ENCODE data around the gene CAPN12.

The CAPN12 gene

DNA sequence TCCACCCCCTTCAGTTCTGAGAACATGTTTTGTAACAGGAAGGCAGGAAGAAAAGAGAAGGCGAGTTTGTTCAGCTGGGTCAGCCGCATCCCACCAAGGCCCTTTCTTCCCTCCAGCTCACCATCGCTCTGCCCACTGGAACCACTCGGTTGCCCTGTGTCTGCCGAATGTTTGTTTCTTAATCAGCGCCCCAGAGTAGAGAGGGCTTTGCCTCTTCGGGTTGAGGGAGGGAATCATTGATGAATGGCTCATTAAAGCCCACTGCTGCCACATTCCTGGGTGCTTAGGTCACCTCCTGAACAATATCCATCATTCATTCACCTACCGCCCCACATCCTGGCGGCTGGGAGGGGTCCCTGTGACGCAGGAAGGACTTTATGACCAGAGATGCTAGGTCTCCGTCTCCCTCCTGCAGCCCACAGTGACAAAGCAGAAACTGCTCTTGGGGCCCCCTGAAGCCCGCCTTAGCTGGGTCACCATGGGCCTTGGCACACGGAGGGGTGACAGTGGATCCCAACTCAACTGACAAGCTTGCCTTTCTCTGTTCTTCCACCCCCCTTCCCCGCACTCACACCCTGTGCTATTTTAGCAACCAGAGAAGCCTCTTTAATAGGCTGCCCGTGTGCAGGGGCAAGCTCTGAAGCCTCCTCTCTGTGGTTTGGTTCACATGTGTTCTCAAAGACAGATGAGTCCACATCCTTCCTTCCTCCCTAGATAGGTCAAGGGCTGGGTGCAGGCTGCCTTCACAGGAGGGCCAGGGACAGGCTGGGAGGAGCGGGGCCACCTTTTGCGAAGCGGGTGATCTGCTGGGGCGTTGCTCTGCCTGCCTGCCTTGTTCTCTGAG, 50.7 kb downstream of the CAPN12 start:
- DNase-seq (ENCODE audit: low spot score): peak; percentile 60

- DNase-seq (ENCODE audit: low spot score): no peak
These were observed 51.6 kb downstream of the CAPN12 start for GRCh38 chr19:38692458-38693379.

- peak; percentile 96 for DNase-seq (ENCODE audit: low spot score)
These were observed 52.3 kb downstream of the CAPN12 start for GRCh38 chr19:38691938-38692457.

- DNase-seq (ENCODE audit: low spot score): no peak
These were observed 53.4 kb downstream of the CAPN12 start for GRCh38 chr19:38690832-38691231.

- no peak for DNase-seq (ENCODE audit: low spot score)
These were observed 54.1 kb downstream of the CAPN12 start for GRCh38 chr19:38690146-38690545.

GRCh38 chr19:38687837-38688378, 56.4 kb downstream of the CAPN12 start:
- DNase-seq (ENCODE audit: low spot score): no peak

- no peak for DNase-seq (ENCODE audit: low spot score)
These were observed 57.8 kb downstream of the CAPN12 start for GRCh38 chr19:38686530-38686888.

- DNase-seq (ENCODE audit: low spot score): no peak
These were observed 58.4 kb downstream of the CAPN12 start for GRCh38 chr19:38685666-38686529.

DNA sequence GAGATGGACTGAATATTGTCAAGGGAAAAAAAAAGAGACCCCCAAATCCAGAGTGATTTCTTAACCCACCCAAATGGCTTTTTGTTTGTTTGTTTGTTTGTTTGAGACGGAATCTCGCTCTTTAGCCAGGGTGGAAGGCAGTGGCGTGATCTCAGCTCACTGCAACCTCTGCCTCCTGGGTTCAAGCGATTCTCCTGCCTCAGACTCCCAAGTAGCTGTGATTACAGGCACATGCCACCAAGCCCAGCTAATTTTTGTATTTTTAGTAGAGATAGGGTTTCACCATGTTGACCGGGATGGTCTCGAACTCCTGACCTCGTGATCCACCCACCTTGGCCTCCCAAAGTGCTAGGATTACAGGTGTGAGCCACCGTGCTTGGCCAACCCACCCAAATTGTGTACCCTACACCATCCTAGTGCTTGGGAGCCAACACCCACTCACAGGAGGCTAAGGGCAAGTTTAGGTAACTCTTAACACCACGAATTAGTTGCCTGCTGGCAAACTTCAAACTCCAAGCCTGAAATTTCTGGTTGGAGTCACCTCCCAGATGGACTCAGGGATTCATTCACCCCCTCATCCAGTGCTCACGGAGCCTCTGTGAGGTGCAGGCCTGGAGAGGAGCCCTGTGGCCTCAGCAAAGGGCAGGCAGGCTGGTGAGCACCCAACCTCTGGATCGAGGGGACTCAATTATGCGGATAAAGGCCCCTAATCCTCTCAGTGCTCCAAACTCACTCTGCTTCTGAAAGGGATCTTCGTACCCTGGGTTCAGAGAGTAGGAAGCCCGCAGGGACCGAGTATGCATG, 59.2 kb downstream of the CAPN12 start:
- no peak for DNase-seq (ENCODE audit: low spot score)

GRCh38 chr19:38684078-38684861, 60.0 kb downstream of the CAPN12 start:
- DNase-seq (ENCODE audit: low spot score): peak; percentile 89

- DNase-seq (ENCODE audit: low spot score): peak; percentile 87
These were observed 60.7 kb downstream of the CAPN12 start for GRCh38 chr19:38683393-38684077.

- no peak for DNase-seq (ENCODE audit: low spot score)
These were observed 61.3 kb downstream of the CAPN12 start for GRCh38 chr19:38682872-38683392.

DNA sequence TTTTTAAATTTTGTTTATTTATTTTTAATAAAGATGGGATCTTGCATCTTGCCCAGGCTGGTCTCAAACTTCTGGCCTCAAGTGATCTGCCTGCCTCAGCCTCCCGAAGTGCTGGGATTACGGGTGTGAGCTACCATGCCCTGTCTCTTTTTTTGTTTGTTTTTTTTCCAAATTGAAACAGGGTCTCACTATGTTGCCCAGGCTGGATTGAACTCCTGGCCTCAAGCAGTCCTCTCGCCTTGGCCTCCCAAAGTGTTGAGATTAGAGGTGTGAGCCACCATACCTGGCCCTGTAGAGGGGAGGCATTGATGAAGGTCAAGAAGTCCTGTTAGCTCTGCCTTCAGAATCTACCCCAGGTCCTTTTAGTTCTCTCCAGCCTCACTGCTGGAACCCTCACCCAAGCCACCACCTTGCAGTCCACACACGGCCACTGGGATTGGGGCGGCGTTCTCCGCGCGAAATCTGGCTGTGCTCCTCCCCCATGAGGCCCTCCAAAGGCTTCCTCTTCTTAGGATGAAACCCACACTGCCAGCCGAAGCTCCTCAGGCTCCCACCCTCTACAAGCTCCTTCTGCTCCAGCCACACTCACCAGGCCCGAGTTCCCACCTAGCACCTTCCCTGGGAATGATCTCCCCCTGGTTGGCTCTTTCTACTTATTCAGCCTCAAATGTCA, 61.9 kb downstream of the CAPN12 start:
- DNase-seq (ENCODE audit: low spot score): no peak
